T-helper 9 cell (primary cell): ENCODE data around the gene QTRT2.

Experiments
- DNase-seq: peaks from one replicate; pipeline ENCODE4 v3.0.0-alpha.2; 2020

Gene QTRT2

DNA sequence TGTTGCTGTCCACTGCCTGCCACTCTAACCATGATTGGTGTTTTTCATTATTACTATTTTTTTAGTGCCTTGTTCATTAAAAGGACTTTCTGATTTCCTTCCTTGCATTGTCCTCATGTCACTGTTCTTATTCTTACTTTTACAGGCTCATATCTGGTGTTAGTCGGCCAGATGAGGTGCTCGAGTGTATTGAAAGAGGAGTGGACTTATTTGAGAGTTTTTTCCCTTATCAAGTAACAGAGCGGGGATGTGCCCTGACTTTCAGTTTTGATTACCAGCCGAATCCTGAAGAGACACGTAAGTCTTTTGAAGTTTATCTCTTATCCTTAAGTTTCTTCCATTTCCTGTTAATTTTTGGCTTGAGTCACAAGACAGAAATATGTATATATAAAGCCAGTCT lies 23.2 kb downstream of the QTRT2 start:
- DNase-seq: no peak

GRCh38 chr3:114080201-114080600 lies 23.7 kb downstream of the QTRT2 start:
- no peak for DNase-seq

- DNase-seq: no peak
Measured at GRCh38 chr3:114081037-114081436, 24.5 kb downstream of the QTRT2 start.

DNA sequence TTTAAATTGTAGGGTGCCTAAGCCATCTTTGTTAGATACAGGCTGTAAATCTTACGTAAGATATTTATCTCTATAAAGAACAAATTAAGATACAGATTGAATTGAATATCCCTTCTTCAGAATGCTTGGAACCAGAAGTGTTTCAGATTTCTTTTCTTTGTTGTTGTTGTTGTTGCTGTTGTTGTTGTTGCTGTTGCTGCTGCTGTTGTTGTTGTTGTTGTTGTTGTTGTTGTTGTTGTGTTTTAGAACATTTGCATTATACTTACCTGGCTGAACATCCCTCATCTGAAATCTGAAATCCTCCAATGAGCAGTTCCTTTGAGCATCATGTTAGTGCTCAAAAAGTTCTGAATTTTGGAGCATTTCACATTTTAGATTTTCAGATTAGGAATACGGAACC lies 26.6 kb downstream of the QTRT2 start:
- DNase-seq: no peak

- DNase-seq: no peak
Measured at GRCh38 chr3:114086356-114086755, 29.8 kb downstream of the QTRT2 start.

- no peak for DNase-seq
Measured at GRCh38 chr3:114089675-114090074, 33.1 kb downstream of the QTRT2 start.

DNA sequence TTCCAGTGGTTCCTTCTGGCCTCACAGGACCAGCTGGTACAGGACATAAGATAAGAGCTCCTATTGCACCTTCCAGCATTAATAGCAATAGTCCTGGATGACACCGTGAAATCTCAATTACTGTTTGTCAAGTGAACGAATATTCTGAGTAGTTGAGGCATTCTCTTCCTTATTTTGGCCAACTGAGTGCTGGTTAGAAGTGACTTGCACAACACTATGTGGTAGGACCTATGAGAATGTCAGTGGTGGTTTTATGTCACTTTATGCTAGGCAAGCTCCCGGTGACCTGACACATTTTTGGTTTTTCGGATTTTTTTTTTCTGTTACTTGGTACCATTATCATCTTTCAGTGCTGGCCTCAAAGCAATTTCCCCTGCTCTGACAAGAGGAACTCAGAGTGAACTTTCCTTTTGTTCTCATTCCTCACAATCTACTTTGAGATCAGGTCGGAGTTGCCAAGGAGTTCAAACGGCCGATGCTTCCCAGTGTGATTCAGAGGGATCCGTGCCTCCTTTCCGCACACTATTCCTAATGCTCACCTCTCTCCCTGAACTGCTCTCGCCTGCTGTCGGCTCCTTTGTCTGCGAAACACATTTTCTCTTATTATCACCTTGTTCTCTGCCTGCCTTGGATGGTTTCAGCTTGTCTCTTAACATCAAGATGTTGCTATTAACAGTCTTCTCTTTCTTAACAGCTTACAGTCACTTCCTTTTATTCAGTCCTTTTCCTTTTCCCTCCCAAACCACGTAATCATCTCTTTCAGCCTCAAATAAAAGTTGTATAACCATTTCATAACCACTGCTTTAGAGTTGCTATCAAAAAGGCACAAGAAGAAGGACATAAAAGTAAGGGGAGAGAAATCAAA lies 35.8 kb downstream of the QTRT2 start:
- no peak for DNase-seq

DNA sequence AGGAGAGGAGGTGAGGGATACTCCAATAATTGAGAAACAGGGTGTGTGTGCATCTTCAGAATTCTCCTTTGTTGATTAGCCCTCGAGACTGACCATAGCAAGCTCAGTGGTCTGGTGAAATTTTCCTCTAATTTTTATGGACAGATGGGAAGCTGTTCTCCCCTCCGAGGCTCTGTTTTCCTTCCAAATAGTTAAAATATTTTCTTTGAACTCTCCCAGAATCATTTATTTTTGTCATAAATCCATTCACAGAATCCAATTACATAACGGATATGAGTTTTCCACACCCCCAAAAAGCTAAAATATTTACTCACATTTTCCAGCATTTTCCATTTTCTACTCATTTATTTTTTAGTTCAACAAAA lies 36.5 kb downstream of the QTRT2 start:
- DNase-seq: no peak

DNA sequence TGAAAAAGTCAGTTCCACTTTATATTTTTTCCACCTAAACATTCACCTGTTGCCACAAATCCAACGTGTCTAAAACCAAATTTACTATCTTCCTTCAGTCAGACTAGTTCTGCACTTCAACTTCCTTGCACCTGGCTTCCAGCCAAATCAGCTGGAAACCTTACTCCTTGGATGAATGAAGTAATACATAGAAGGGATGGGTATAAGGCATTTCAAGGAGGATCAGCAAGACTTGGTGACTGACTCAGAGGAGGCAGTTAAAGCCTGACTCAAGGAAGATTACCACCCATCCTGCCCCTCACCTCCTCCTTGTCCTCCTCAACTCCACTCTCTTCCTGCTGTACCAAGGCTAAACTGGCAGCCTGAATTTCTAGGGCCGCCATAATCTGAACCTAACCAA lies 37.1 kb downstream of the QTRT2 start:
- DNase-seq: no peak

DNA sequence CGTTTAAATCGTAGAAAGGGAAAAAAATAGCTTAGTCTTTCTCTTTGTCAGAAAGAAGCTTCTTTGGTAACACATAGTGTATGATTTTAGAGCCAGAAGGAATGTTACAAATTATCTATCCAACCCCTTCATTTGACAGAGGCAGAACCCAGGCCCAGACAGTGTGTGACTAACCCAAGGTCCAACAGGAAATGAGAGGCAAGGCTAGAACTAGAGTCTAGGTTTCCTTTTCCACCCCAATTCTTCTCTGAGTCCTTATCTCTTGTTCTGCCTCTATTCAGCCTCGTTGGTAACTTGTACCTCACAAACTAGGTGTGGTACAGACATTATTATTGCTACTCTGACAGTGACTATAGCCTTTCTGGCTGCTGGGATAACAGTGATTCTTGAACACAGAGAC lies 39.3 kb downstream of the QTRT2 start:
- DNase-seq: no peak

- no peak for DNase-seq
Measured at GRCh38 chr3:114101101-114101500, 44.6 kb downstream of the QTRT2 start.

DNA sequence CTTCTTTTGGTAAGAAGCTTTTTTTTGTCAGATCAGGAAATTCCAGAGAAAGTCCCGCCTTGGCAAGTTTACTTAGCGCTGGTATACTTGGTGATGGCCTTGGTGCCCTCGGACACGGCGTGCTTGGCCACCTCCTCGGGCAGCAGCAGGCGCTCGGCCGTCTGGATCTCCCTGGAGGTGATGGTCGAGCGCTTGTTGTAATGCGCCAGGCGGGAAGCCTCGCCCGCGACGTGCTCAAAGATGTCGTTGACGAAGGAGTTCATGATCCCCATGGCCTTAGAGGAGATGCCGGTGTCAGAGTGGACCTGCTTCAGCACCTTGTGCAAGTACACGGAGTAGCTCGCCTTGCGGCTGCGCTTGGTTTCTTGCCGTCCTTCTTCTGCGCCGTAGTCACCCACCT lies 46.6 kb downstream of the QTRT2 start:
- no peak for DNase-seq

GRCh38 chr3:114103858-114104257 lies 47.3 kb downstream of the QTRT2 start:
- DNase-seq: no peak

GRCh38 chr3:114104414-114104813 lies 47.9 kb downstream of the QTRT2 start:
- DNase-seq: no peak

DNA sequence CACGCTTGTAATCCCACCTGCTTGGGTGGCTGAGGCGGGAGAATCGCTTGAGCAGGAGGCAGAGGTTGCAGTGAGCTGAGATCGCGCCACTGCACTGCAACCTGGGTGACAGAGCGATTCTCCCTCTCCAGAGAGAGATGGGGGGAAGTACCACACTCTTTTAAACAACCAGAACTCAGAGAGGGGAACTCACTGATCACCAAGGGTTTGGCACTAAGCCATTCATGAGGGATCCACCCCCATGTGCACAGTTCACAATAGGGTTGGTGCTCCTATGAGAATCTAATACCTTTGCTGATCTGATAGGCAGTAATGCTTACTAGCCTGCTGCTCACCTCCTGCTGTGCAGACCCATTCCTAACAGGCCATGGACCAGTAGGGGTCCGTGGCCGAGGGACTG lies 51.6 kb downstream of the QTRT2 start:
- no peak for DNase-seq

GRCh38 chr3:114110439-114110838 lies 53.9 kb downstream of the QTRT2 start:
- no peak for DNase-seq

GRCh38 chr3:114111060-114111770 lies 54.7 kb downstream of the QTRT2 start:
- no peak for DNase-seq

DNA sequence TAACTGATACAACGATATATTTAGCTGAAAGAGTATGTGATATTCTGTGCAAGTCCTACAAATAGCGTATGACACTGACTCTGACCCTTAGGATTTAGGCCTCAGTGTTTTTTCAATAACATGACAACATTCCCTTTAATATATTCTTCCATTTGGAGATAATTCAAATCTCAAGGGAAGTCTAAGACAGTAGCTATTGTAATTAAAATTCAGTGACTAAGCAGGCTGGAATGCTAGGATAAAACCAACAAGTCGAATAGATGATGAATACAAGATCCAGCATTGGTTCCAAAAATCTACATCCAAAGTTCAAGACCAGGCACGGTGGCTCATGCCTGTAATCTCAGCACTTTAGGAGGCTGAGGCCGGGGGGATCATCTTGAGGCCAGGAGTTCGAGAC lies 56.2 kb downstream of the QTRT2 start:
- DNase-seq: no peak

- DNase-seq: no peak
Measured at GRCh38 chr3:114114719-114115118, 58.2 kb downstream of the QTRT2 start.

DNA sequence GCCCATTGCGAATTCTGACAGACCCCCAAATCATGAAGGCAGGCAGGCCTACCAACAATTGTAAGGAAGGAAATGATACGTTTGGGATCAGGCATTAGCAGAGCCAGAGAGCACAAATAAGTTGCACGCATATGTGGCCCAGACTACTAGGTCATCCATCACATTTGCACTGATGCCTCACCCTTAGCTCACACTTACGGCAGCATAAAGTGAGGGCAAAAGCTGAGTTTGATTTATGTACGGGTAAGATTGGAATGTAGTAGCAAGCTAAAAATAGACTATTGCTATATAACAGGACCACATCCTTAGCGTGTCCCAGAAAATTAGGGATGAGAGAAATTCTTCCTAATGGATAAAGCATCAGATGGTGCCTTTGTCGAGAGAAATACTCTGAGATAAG lies 58.6 kb downstream of the QTRT2 start:
- DNase-seq: no peak

DNA sequence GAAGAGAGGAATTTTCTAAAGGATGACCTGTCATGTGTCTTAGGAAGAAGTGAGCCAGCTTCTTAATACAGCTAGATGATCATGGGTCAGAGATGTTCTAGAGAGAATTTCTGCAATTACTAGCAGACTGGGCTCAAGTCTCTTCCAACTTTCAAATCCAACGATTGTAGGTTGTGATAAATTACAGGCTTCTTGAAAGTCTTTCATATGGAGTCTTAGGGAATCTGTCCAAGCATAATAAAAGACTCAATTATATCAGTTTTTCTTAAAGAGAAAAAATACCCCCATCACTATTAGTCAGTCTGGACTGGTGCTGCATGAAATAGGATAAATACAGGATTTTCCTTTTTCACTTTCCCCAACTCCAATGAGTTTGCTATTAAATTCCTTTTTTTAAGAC lies 63.2 kb downstream of the QTRT2 start:
- no peak for DNase-seq

DNA sequence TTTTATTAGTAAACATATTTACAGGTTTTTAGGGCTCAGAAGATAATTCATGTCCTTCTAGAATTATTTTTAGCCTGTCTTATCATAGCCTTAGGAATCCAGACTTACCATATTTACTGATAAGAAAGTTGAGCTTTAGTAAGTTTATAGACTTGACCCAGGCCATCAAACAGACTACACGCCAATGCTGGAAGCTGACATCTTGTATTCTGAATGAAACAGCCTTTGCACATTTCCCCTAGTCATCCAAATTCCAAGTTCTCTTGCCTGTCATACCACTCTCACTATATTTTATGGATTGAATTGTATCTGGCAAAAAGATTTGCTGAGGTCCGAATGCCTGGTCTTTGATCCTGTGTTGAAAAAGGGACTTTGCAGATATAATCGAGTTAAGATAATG lies 63.7 kb downstream of the QTRT2 start:
- no peak for DNase-seq

DNA sequence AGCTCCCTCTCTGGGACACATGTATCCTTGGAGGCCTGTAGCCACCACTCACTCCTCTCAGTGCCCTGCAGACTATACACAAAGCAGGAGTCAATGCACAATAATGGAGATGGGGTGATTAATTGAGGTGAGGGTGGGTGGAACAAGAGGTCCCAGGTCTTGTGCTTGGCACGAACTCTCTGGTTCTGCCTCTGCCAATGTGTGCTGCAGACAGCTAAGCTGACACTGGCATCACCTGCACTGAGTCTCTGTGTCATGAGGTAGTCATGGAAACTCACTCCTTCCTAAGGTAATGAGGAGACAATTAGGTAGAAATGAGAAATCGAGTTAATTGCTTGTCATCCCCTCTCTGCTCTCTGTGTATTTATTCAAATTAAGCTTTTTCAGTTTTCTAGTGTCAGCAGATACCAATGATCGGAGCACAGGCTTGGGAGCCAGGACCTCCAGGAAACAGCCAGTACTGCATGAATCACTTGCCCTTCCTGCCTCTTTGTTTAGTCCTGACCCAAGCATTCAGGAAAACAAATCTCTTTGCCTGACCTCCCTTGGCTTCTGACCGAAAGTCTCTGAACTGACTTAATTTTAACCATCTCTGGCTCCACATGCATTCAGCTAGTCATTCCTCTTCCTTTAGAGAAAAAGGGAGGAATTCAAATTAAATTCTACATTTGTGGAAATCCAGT lies 65.6 kb downstream of the QTRT2 start:
- no peak for DNase-seq

- DNase-seq: no peak
Measured at GRCh38 chr3:114126461-114126860, 69.9 kb downstream of the QTRT2 start.
